ENCODE measurements around the gene NACA.

NACA gene

DNA sequence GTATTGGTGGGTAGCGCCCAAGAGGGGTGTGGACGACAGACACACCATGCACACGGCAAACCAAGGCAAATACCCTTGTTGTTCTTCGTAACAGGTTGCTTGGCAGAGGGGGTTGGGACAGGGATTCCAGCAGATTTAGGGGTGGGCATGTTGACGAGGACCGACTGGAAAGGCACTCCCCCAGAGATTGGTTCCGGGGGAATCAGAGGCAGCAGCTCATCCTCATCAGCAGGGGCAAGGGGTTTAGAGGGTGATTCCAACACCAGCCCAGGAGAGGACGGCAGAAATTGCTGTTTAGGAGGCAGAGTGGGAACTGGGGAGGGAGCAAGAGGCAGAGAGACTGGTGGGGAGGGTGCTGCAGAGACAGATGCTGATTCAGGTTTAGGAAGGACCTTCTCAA lies 9.3 kb downstream of the NACA start:
- ATAC-seq = no peak
- no peak for TF ChIP-seq ZFP30 (CRISPR knock-in tag; IDR thresholded peaks at IDR 0.05)
- TF ChIP-seq PPARA (CRISPR knock-in tag; IDR thresholded peaks at IDR 0.05; ENCODE audit: borderline replicate concordance) = no peak
- no peak for TF ChIP-seq TOX (CRISPR knock-in tag; IDR thresholded peaks at IDR 0.05; ENCODE audit: borderline replicate concordance)
- no peak for TF ChIP-seq CSRNP3 (CRISPR knock-in tag; IDR thresholded peaks at IDR 0.05)
- TF ChIP-seq PATZ1 (CRISPR knock-in tag; IDR thresholded peaks at IDR 0.05; ENCODE audit: borderline replicate concordance) = no peak
- no peak for TF ChIP-seq TCF4 (CRISPR knock-in tag; IDR thresholded peaks at IDR 0.05; ENCODE audit: borderline replicate concordance)
- TF ChIP-seq ZC3H10 (CRISPR knock-in tag; IDR thresholded peaks at IDR 0.05) = no peak
- TF ChIP-seq ZFP3 (CRISPR knock-in tag; IDR thresholded peaks at IDR 0.05) = no peak
- TF ChIP-seq ZNF565 (CRISPR knock-in tag; conservative IDR thresholded peaks at IDR 0.05; ENCODE audit: low read depth) = no peak
- no peak for TF ChIP-seq ZNF8 (CRISPR knock-in tag; IDR thresholded peaks at IDR 0.05)
- TF ChIP-seq ARNTL (CRISPR knock-in tag; IDR thresholded peaks at IDR 0.05; ENCODE audit: borderline replicate concordance, low read depth) = no peak
- TF ChIP-seq OSR1 (CRISPR knock-in tag; IDR thresholded peaks at IDR 0.05) = no peak
- TF ChIP-seq ESRRG (CRISPR knock-in tag; IDR thresholded peaks at IDR 0.05) = no peak
- TF ChIP-seq, protein P1, sequence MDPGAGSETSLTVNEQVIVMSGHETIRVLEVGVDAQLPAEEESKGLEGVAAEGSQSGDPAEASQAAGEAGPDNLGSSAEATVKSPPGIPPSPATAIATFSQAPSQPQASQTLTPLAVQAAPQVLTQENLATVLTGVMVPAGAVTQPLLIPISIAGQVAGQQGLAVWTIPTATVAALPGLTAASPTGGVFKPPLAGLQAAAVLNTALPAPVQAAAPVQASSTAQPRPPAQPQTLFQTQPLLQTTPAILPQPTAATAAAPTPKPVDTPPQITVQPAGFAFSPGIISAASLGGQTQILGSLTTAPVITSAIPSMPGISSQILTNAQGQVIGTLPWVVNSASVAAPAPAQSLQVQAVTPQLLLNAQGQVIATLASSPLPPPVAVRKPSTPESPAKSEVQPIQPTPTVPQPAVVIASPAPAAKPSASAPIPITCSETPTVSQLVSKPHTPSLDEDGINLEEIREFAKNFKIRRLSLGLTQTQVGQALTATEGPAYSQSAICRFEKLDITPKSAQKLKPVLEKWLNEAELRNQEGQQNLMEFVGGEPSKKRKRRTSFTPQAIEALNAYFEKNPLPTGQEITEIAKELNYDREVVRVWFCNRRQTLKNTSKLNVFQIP (CRISPR knock-in tag; IDR thresholded peaks at IDR 0.05; ENCODE audit: borderline replicate concordance, low read depth) = no peak
- no peak for TF ChIP-seq TSHZ2 (CRISPR knock-in tag; IDR thresholded peaks at IDR 0.05)
- TF ChIP-seq BACH2 (CRISPR knock-in tag; IDR thresholded peaks at IDR 0.05; ENCODE audit: borderline replicate concordance) = no peak
- no peak for TF ChIP-seq CREB5 (CRISPR knock-in tag; IDR thresholded peaks at IDR 0.05; ENCODE audit: low read depth)
- no peak for TF ChIP-seq RARB (CRISPR knock-in tag; IDR thresholded peaks at IDR 0.05)
- no peak for TF ChIP-seq ZNF70 (CRISPR knock-in tag; IDR thresholded peaks at IDR 0.05)

DNA sequence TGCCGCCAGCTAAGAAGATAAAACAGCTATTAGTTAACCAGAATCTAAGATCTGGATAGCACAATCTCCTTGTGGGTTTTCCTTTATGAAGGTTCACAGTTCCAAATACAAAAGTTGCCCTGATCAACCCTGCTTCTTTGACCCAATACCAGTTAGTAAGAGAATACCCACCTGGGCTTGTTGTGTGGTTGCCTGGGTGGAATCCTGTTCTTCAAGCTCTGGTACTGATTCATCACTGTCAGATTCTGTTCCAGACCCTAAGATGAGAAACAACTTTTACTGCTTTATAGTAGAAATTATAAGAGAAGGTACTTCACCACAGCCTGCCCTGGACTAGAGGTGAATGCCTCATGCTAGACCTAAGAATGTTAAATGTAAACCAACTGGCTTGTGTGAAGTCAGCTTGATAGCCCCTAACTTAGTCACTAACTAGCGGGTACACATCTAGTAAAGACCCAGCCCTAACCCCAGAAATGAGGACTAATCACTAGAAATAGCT lies 10.6 kb downstream of the NACA start:
- no peak for ATAC-seq
- TF ChIP-seq CSDC2 (CRISPR knock-in tag; IDR thresholded peaks at IDR 0.05) = no peak
- no peak for TF ChIP-seq PATZ1 (CRISPR knock-in tag; IDR thresholded peaks at IDR 0.05; ENCODE audit: borderline replicate concordance)
- no peak for TF ChIP-seq PPARA (CRISPR knock-in tag; IDR thresholded peaks at IDR 0.05; ENCODE audit: borderline replicate concordance)
- TF ChIP-seq TOX (CRISPR knock-in tag; IDR thresholded peaks at IDR 0.05; ENCODE audit: borderline replicate concordance) = no peak
- TF ChIP-seq ZNF8 (CRISPR knock-in tag; IDR thresholded peaks at IDR 0.05) = no peak
- no peak for TF ChIP-seq RARB (CRISPR knock-in tag; IDR thresholded peaks at IDR 0.05)
- no peak for TF ChIP-seq BACH2 (CRISPR knock-in tag; IDR thresholded peaks at IDR 0.05; ENCODE audit: borderline replicate concordance)
- no peak for TF ChIP-seq ZFP30 (CRISPR knock-in tag; IDR thresholded peaks at IDR 0.05)
- no peak for TF ChIP-seq TCF4 (CRISPR knock-in tag; IDR thresholded peaks at IDR 0.05; ENCODE audit: borderline replicate concordance)
- TF ChIP-seq CREB5 (CRISPR knock-in tag; IDR thresholded peaks at IDR 0.05; ENCODE audit: low read depth) = no peak
- no peak for TF ChIP-seq ESRRG (CRISPR knock-in tag; IDR thresholded peaks at IDR 0.05)
- no peak for TF ChIP-seq ZNF565 (CRISPR knock-in tag; conservative IDR thresholded peaks at IDR 0.05; ENCODE audit: low read depth)
- TF ChIP-seq ZNF70 (CRISPR knock-in tag; IDR thresholded peaks at IDR 0.05) = no peak
- TF ChIP-seq, protein P1 (CRISPR knock-in tag; IDR thresholded peaks at IDR 0.05; ENCODE audit: borderline replicate concordance, low read depth) = no peak
- no peak for TF ChIP-seq OSR1 (CRISPR knock-in tag; IDR thresholded peaks at IDR 0.05)
- TF ChIP-seq ZFP3 (CRISPR knock-in tag; IDR thresholded peaks at IDR 0.05) = no peak
- no peak for TF ChIP-seq SNAI2 (CRISPR knock-in tag; IDR thresholded peaks at IDR 0.05)
- TF ChIP-seq ZC3H10 (CRISPR knock-in tag; IDR thresholded peaks at IDR 0.05) = no peak

All from SK-N-SH treated with all-trans-retinoic acid at 6 μM for 48 hours (cell line).